ENCODE data around the gene DND1.
"Not testable (repeated sequence)": the region's sequence is repeated elsewhere in the genome, so short reads cannot be mapped to it uniquely, and the experiment has no call there.

The DND1 gene

DNA sequence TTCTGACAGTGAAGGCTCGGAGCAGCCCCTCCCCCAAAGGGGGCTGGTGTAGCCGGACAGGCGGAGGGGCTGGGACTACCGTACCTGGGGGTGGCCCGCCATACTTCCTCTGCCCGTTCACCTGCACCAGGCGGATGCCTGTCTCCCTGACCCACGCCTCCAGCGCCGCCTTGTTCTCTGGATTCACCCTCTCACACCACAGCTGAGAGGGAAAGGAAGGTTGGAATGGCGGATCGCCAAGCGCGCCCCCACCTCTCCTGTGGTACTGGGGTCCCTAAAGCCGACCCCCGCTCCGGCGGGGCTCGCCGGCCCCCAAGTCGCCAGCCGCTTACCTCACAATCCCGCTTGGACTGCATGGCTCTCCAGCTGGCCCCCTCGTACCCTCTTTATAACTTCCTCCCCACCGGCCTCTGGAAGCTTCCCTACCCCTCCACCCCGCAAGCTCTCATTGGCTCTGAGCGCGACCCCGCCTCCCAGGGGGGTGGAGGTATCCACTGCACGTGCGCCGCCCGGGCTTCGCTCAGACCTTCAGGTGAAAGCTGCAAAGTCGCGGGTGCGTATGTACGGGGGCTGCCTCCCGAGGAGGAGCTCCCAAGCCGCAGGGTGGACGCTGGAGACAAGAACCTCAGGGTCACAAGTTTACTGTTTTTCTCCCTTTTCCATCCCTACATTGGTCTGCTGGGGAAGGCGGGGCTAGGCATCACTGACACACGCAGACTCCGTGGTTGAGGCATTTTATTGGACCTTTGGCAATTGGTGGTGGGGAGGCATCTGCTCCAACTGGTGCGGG, at the start of gene DND1:
DND1 (minus strand) TSS at position 390 of the 790 bp plus-strand sequence; CDS start at position 356, 34 bp downstream.
- DNase-seq (ENCODE audit: low read depth), result no peak
- no peak within 1 kb of the TSS for H3K4me3 ChIP-seq (replicated peaks; ENCODE audit: low read depth, low read length)
- TF ChIP-seq, protein P1, sequence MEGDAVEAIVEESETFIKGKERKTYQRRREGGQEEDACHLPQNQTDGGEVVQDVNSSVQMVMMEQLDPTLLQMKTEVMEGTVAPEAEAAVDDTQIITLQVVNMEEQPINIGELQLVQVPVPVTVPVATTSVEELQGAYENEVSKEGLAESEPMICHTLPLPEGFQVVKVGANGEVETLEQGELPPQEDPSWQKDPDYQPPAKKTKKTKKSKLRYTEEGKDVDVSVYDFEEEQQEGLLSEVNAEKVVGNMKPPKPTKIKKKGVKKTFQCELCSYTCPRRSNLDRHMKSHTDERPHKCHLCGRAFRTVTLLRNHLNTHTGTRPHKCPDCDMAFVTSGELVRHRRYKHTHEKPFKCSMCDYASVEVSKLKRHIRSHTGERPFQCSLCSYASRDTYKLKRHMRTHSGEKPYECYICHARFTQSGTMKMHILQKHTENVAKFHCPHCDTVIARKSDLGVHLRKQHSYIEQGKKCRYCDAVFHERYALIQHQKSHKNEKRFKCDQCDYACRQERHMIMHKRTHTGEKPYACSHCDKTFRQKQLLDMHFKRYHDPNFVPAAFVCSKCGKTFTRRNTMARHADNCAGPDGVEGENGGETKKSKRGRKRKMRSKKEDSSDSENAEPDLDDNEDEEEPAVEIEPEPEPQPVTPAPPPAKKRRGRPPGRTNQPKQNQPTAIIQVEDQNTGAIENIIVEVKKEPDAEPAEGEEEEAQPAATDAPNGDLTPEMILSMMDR (IDR thresholded peaks at IDR 0.05; ENCODE audit: low read length, missing control alignments), result no peak

DNA sequence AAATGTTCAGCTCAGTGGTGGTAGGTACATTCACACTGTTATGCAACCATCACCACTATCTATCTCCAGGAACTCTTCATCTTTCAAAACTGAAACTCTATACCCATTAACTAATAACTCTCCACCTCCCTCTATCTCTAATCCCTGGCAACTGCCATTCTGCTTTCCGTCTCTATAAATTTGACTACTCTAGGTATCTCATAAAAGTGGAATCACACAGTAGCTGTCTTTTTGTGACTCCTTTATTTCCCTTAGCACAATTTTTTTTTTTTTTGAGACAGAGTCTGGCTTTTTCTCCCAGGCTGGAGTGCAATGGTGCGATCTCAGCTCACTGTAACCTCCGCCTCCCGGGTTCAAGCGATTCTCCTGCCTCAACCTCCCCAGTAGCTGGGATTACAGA, 48.0 kb upstream of the DND1 start:
- not testable (repeated sequence) for H3K4me3 ChIP-seq (replicated peaks; ENCODE audit: low read depth, low read length); DNase-seq (ENCODE audit: low read depth)

DNA sequence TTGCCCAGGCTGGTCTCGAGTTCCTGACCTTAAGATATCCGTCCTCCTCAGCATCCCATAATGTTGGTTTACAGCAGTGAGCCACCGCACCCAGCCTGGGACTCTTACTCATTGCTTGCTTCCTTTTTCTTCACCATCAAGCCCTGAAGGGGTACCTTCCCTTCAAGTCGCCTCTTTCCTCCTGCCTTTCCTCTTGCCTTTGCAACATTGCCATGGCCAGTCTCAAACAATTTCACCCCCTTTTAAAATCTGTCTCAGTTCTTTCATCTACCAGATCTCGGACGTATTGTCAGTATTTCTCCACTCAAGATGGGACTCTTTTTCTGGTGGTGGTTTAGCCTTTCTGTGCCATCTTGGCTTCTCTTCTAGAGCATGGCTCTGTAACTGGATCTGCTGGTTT, 47.4 kb upstream of the DND1 start:
- DNase-seq (ENCODE audit: low read depth); H3K4me3 ChIP-seq (replicated peaks; ENCODE audit: low read depth, low read length): not testable (repeated sequence)

DNA sequence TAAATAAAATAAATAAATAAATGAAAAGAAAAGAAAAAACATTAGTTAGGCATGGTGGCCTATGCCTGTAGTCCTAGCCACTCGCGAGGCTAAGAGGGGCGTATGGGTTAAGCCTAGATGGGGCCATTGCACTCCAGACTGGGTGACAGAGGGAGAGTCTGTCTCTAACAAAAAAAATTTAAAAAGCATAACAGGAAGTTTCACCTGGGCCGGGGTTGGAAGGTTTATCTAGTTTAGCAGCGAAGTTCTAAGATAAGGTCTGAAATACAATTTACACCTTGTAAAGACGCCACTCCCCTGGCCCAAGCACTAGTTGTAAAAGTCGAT, 44.9 kb upstream of the DND1 start:
- no peak for DNase-seq (ENCODE audit: low read depth)
- TF ChIP-seq, protein P1 (IDR thresholded peaks at IDR 0.05; ENCODE audit: low read length, missing control alignments), result no peak
- H3K4me3 ChIP-seq (replicated peaks; ENCODE audit: low read depth, low read length), result no peak overlapping the region

DNA sequence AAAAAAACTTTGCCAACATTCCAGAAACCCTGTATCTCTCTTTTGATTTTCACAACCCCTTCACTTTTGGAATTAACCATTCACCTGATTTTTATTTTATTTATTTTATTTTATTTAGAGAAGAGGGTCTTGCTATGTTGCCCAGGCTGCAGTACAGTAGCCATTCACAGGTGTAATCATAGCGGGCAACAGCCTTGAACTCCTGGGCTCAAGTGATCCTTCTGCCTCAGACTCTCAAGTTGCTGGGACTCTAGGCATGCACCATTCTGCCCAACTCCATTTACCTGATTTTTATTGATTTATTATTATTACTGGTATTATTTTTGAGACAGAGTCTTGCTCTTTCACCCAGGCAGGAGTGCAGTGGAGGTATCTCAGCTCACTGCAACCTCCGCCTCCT, 42.9 kb upstream of the DND1 start:
- DNase-seq (ENCODE audit: low read depth); H3K4me3 ChIP-seq (replicated peaks; ENCODE audit: low read depth, low read length): not testable (repeated sequence)

DNA sequence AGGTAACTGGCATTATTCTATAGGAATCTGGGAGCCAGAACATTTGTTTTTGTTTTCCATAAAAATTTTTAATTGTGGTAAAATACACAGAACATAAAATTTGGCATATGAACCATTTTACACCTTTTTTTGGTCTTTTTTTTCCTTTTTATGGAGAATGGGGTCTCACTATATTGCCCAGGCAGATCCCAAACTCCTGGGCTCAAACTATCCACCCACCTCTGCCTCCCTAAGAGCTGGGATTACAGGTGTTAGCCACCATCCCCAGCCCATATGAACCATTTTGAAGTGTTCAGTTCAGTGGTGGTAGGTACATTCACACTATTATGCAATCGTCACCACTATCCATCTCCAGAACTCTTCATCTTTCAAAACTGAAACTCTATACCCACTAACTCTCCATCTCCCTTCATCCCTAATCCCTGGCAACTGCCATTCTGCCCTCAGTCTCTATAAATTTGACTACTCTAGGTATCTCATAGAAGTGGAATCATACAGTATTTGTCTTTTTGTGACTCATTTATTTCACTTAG, 40.3 kb upstream of the DND1 start:
- H3K4me3 ChIP-seq (replicated peaks; ENCODE audit: low read depth, low read length), result no peak overlapping the region
- DNase-seq (ENCODE audit: low read depth), result no peak
- TF ChIP-seq, protein P1 (IDR thresholded peaks at IDR 0.05; ENCODE audit: low read length, missing control alignments), result no peak

DNA sequence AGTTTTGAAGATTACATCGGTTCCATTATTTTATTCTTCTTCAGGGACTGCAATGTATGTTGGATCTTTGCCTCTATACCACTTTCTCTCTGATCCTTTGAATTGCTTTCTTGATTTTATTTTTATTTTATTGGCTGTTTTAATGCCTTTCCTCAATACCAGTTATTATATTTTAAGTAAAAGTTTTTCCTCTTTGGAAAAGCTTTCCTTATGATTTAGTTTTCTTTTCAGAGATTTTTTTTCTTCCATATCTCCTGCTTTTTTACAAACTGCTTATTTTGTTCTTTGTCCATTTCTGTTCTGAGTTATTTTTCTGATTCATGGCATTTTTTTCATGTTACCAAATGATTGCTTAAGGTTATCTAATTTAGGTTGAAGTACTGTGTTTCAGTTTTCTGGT, 38.4 kb upstream of the DND1 start:
- H3K4me3 ChIP-seq (replicated peaks; ENCODE audit: low read depth, low read length), result peak overlapping the region; percentile 52
- DNase-seq (ENCODE audit: low read depth), result no peak
- TF ChIP-seq, protein P1 (IDR thresholded peaks at IDR 0.05; ENCODE audit: low read length, missing control alignments), result no peak

DNA sequence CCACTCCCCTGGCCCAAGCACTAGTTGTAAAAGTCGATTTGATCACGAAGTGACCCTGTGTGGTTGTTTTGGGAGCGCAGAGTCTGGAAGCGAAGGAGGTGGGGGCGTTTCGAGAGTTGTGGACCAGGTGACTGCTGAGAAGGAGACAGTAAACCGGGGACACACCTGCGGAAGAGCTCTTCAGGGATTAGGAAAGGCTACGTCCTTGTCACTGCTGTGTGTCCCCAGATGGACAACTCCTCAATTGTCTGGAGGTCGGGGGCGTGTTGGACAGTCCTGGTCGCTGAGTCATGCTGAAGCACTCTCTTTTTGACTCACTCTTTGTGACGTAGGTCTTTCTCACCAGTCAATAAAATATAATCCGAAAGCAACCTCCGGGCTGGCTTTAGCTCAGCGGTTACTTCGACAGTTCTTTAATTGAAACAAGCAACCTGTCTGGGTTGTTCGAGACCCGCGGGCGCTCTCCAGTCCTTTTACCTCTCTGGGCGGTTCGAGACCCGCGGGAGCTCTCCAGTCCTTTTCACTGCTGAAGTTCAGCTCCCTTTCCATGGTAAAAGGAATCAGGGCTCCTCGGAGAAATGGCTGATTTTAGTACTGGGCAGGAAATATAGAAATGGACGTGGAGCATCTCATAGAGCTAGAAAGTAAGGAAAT, 37.6 kb upstream of the DND1 start:
- DNase-seq (ENCODE audit: low read depth), result peak; percentile 97
- TF ChIP-seq, protein P1 (IDR thresholded peaks at IDR 0.05; ENCODE audit: low read length, missing control alignments), result no peak
- peak overlapping the region; percentile 52 for H3K4me3 ChIP-seq (replicated peaks; ENCODE audit: low read depth, low read length)

DNA sequence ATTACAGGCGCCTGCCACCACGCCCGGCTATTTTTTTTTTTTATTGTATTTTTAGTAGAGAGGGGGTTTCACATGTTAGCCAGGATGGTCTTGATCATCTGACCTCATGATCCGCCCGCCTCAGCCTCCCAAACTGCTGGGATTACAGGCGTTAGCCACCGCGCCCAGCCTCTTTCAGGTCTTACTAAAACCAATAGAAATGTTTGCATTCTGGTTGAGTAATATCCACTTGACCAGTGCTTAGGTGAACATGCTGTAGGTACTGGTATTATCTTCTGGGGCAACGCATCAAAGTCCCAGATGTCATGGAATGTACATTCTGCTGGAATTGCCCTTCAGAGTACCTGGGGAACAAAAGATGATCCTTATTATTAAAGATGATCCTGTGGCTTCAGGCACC, 35.4 kb upstream of the DND1 start:
- H3K4me3 ChIP-seq (replicated peaks; ENCODE audit: low read depth, low read length); DNase-seq (ENCODE audit: low read depth): not testable (repeated sequence)
